ENCODE measurements around the gene OR7A10.

Gene OR7A10

DNA sequence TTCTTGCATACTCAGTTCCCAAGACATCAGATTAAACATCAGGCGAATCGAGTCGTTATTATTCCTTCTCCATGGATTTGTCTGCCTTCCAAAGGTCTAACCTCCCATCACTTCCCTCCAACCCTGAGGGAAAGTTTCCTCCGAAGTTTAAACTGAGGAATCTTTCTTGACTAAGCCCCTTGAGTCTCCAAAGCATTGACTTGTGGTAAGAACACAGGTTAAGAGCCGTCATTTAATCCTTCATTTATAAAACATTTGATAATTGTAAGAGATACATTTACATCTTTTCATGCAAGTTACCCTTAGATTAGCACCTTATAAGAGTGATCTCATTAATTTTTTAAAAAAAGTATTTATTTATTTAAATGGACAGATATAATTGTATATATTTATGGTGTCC, at the start of gene OR7A10:
TSS of gene OR7A10 (minus strand) at position 101 of the 400 bp plus-strand sequence. CDS start 7,045 bp downstream, outside the sequence.
- no peak for DNase-seq (ENCODE audit: low read depth)

DNA sequence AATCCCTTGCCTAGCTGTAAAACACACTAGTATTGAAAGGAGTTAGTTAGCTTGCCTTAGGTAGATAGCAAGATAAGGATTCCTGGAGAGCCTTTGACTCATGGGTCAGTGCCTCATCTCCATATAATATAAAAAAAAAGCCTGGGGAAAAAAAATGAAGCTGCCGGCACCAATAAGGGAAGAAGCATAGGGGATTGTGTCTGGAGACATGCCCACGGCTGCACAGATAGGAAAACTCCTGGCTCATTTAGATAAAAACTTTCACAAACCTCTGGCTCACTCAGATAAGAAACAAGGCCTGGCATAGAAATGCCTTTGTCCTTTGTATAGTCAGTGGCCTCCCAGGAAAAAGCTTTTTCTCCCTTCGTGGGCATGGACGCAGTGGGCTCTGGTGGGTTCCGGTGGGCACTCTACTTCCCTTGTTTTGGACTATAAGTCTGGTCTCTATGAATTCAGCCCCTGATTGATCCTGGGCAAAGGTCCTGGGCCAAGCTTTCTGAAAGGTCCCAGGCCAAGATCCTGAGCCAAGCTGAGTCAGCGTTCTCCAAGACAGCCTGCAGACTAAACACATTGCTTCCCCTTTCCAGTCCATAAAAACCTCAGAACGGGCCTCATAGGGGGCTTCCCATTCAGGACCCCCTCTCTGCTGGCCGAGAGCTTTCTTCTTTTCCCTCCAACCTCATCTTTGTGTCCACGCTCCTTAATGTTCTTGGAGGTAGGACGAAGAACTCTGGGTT, 42.1 kb upstream of the OR7A10 start:
- no peak for DNase-seq (ENCODE audit: low read depth)

GRCh38 chr19:14889994-14890642, 41.4 kb upstream of the OR7A10 start:
- no peak for DNase-seq (ENCODE audit: low read depth)

DNA sequence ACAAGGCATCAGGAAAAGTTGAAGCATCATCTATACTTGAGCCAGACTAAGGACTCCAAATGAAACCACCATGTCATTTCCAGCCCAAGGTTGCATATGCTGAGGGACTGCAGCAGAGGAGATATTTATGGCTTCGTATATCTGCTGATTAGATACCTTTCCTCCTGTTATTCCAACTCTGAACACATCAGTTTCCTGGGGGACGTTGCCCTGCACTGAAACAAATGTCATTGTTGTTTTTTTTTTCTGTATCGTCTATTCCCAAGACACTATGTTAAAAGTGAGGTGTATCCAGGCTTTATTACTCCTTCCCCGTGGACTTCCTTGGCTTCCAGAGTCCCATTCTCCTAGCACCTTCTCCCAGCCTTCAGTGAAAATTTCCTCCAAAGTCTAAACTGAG, 37.3 kb upstream of the OR7A10 start, which contains the start of gene OR7A17:
TSS of gene OR7A17 (minus strand) at position 101 of the 400 bp plus-strand sequence. CDS start 4,777 bp downstream, outside the sequence.
- DNase-seq (ENCODE audit: low read depth) = no peak

DNA sequence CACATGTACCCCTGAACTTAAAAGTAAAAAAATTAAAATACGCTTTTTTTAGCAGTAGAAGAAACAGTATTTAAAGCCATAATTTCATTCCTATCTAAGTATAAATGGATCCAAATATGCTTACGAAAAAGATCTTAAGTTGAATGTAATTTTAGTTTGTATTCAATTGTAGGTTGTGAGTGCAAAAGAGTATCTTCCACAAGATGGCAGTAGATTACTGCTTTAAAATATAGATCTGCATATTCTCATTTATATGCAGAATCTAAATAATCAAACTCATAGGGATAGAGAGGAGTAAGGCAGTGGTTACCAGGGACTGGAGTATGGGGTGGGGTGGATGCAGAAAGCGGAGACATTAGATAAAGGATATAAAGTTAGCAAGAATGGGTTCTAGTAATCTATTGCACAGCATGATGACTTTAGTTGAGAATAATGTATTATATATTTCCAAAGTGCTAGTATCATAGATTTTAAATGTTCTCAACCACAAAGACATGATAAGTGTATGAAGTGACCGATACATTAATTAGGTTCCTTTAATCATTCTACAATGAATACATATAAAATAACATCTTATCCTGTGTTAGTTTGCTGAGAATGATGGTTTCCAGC, 23.0 kb upstream of the OR7A10 start:
- DNase-seq (ENCODE audit: low read depth) = no peak

GRCh38 chr19:14868497-14868896, 19.8 kb upstream of the OR7A10 start:
- no peak for DNase-seq (ENCODE audit: low read depth)

DNA sequence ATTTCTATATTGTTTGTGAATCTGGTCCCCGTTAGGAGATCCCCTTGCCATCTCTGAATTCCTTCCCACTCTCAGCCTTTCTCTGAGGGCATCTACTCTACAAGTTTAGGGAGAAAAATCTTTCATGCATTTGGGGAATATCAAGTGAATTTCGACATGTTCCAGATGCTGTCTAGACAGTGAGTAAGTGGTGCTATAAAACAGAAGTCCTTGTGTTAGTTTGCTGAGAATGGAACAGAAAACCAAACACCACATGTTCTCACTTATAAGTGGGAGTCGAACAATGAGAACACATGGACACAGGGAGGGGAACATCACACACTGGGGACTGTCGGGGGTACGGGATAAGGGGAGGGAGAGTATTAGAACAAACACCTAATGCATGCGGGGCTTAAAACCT, 5.1 kb downstream of the OR7A10 start:
- DNase-seq (ENCODE audit: low read depth) = no peak

- DNase-seq (ENCODE audit: low read depth) = no peak
These were observed 5.6 kb downstream of the OR7A10 start for GRCh38 chr19:14843169-14843568.

- no peak for DNase-seq (ENCODE audit: low read depth)
These were observed 8.5 kb downstream of the OR7A10 start for GRCh38 chr19:14840206-14840605.

DNA sequence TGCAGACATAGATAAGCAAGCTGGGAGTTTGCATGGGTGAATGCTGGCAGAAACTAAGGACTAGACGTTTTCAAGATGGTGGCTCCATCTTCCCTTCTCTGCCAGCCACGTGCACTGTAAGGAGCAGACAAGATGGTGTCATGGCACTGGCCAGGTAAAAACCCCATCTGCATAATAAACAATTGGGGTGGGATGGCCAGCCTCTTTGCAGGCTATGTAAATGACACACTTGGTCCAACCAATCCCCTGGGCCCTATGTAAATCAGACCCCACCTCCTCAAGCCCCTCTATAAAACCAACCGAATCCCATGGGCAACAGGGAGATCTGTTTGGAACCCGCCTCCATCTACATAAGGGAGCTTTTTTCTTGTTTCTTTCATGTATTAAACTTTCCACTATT, 11.3 kb downstream of the OR7A10 start:
- DNase-seq (ENCODE audit: low read depth) = no peak

DNA sequence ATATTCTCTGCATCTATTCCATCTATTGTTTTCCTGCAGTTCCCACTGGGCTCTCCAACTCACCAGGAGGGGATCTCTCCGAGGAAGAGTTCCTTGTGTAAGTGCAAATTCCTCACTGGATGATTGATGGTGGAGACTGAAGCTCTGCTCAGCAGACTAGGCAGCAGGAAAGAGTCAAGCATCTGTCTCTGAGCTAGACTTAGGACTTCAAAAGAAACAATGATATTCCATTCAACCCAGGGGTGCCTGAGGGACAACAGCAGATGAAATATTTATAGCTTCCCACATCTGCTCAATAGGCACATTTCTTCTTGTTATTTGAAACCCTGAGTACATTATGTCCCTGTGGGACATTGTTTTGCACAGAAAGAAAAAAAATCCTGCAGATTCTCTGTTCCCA, 13.7 kb downstream of the OR7A10 start, which contains the start of the genes OR7A5 and OR7C1:
TSS of gene OR7A5 (minus strand) at position 175 of the 400 bp plus-strand sequence. CDS start 6,944 bp downstream, outside the sequence.
TSS of gene OR7C1 (minus strand) at position 175 of the 400 bp plus-strand sequence. CDS start 35,049 bp downstream, outside the sequence.
- no peak for DNase-seq (ENCODE audit: low read depth)

DNA sequence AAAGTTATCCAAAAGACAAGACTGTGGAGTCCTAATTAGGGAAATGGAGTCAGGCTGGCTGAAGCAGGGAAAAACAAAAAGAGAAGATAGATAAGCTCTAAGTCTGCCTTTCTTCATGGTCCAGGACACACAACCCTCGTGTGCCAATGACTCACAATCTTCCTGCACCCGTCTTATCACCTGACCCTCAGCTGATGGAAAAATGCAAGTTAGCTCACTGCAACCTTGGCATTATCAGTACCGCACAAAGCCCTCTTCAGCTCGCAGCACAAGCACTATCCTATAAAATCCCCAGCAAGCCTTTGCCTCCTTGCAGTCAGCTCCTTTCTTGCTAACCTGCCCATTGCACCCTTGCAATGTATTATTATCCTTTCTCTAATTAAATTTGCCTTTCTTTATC, 18.0 kb downstream of the OR7A10 start:
- no peak for DNase-seq (ENCODE audit: low read depth)

DNA sequence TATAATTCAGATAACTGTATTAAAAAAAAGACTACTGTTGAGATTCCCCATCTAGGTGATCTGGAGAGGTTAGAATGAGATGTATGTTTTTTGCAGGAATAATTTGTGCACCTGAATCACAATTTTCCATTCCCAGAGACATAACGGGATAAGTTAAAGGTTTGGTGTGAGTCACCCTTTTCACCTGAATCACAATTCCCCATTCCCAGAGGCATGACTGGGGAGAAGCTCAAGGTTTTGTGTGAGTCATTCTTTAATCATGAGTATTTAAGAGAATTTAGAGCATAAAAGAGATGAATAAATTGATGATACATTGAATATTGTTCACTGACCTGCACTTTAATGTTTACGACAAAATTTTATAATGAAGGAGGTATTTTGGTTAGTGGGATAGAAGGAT, 22.7 kb downstream of the OR7A10 start:
- DNase-seq (ENCODE audit: low read depth) = no peak

- no peak for DNase-seq (ENCODE audit: low read depth)
These were observed 26.8 kb downstream of the OR7A10 start for GRCh38 chr19:14821937-14822336.

GRCh38 chr19:14818588-14818987, 30.1 kb downstream of the OR7A10 start:
- DNase-seq (ENCODE audit: low read depth) = no peak

- no peak for DNase-seq (ENCODE audit: low read depth)
These were observed 31.7 kb downstream of the OR7A10 start for GRCh38 chr19:14817052-14817451.

DNA sequence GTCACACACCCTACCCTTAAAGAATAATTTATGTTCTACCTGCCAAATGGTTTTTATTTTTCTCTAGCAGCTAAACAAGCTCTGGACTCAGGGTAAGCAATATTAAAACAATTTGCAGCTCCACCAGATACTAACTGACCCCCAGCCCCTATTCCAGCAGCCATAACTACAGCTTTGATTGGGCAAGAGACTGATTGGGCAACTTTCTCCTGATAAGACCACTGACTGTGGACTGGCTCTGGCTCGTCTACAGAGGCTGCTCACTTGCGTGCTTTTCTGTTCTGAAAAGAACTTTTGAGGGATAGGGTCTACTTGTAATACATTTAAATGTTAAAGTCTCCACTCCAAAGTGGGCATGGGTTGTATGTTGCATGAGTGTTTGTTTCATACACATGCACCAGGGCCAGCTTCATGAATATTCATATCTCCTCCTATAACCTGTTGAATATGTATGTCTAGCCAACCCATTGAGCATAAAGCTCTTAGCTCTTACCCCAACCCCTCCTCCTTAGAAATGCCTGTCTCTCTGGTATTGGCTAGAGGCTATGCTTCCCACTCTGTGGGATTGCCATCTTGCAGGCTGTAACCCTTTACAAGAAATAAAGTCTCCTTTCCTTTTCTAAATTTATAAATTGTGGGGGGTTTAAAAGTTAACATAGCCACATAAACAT, 33.6 kb downstream of the OR7A10 start:
- DNase-seq (ENCODE audit: low read depth) = no peak

GRCh38 chr19:14809272-14810057, 39.3 kb downstream of the OR7A10 start:
- DNase-seq (ENCODE audit: low read depth) = no peak

DNA sequence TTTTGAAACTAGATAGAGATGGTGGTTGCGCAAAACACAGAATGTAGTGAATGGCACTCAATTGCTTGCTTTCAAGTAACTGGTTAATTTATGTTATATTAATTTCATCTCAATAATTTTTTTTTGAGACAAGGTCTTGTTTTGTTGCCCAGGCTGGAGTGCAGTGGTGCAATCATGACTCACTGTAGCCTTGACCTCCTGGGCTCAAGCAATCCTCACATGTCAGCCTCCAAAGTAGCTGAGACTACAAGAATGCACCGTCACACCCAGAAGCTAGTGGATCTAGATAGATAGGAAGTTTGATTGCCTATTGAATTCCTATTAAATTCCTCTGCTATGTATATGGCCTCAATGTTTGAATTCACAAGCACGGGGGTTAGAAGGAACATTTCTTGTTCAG, 44.0 kb downstream of the OR7A10 start:
- DNase-seq (ENCODE audit: low read depth) = no peak

- no peak for DNase-seq (ENCODE audit: low read depth)
These were observed 50.0 kb downstream of the OR7A10 start for GRCh38 chr19:14798760-14799159.

GRCh38 chr19:14796021-14796420, 52.7 kb downstream of the OR7A10 start:
- DNase-seq (ENCODE audit: low read depth) = no peak

Data from non-pigmented ciliary epithelial cell (primary cell).